Stimulated activated CD4-positive, alpha-beta T cell treated with anti-CD3 and anti-CD28 coated beads, Interleukin-4, amount 100 ng/mL, for 24 hours (primary cell): Measurements from ENCODE around the gene ASNSD1.
"Not testable (repeated sequence)": the region's sequence is repeated elsewhere in the genome, so short reads cannot be mapped to it uniquely, and the experiment has no call there.

Source experiments
- DNase-seq: peaks from one replicate; pipeline ENCODE4 v3.0.0-alpha.2; 2020

Gene ASNSD1

DNA sequence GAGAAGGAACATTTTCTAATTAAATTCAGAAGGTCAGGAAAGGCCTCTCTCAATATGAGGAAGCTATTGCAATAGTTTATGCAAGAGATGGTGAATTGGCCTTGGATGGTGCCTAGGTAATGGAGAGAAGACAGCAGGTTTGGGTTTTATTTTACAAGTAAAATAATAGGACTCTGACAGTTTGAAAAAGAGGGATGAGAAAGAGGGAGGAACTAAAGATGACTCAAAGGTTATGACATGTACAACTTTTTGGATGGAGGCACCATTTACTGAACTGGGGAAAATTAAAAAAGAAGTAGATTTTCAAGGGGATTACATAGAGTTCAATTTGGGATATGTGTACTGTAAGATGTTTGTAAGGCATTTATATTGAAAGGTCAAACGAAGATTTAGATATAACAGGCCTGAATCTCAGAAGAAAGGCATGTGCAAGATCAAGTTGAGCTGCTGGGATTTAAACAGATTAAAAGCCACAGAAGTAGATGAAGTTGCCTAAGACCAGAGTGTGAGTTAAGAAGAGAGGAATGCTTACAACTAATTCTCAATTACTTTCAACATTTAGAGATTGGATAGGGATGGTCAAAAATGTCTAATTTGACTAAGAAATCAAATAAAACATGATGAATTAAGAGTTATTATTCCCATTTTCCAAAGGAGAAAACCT, 12.3 kb upstream of the ASNSD1 start:
- no peak for DNase-seq

DNA sequence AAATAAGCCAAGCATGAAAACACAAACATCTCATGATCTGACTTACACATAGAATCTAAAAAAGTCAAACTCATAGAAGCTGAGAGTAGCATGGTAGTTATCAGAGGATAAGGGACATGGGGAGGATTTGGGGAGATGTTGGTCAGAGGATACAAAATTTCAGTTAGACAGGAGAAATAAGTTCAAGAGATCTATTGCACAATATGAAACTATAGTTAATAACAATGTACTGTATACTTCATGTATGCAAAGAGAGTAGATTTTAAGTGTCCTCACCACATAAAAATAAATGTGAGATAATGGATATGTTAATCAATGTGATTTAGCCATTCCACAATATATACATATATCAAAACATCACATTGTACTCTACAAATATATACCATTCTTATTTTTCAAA, 10.0 kb upstream of the ASNSD1 start:
- DNase-seq: no peak

DNA sequence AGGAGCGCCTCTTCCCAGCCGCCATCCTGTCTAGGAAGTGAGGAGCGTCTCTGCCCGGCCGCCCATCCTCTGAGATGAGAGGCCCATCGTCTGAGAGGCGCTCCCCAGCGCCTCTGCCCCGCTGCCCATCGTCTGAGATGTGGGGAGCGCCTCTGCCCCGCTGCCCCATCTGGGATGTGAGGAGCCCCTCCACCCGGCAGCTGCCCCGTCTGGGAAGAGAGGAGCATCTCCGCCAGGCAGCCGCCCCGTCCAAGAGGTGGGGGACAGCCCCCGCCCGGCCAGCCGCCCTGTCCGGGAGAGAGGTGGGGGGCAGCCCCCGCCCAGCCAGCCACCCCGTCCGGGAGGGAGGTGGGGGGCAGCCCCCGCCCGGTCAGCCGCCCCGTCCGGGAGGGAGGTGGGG, 7.8 kb upstream of the ASNSD1 start:
- DNase-seq: not testable (repeated sequence)

DNA sequence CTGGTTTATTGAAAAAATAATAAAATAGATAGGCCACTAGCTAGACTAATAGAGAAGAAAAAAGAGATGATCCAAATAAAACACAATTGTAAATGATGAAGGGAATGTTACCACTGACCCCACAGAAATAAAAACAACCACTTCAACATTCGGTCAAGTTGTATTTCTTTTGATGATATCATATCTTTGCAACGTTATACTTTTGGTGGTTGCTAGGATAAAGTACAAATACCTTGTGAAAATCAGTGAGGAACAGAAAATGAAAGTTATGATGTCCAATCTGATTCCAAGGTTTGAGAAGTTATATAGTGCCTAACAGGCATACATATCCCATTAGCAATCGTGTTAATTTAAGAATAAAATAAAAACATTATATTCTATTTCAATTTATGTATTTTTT, 6.6 kb upstream of the ASNSD1 start:
- no peak for DNase-seq

DNA sequence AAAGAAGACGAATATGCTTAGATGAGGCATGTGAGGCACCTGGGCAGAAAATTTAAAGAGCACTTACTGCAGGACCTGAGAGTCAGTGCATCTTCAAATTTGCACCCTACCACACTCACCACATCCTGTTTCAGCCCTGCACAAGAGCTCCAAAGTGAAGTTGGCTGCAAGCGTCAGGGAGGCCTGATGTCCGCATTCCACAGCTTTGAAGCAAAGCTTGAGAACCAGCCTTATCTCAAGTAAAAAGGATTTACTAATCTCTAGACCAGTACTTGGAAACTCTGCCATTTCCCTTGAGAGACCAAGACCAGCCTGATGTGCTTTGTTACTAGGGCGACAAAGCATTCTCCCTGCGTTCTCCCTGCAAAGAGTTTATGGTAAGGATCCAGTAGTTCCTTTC, 3.4 kb upstream of the ASNSD1 start:
- peak; percentile 38 for DNase-seq

DNA sequence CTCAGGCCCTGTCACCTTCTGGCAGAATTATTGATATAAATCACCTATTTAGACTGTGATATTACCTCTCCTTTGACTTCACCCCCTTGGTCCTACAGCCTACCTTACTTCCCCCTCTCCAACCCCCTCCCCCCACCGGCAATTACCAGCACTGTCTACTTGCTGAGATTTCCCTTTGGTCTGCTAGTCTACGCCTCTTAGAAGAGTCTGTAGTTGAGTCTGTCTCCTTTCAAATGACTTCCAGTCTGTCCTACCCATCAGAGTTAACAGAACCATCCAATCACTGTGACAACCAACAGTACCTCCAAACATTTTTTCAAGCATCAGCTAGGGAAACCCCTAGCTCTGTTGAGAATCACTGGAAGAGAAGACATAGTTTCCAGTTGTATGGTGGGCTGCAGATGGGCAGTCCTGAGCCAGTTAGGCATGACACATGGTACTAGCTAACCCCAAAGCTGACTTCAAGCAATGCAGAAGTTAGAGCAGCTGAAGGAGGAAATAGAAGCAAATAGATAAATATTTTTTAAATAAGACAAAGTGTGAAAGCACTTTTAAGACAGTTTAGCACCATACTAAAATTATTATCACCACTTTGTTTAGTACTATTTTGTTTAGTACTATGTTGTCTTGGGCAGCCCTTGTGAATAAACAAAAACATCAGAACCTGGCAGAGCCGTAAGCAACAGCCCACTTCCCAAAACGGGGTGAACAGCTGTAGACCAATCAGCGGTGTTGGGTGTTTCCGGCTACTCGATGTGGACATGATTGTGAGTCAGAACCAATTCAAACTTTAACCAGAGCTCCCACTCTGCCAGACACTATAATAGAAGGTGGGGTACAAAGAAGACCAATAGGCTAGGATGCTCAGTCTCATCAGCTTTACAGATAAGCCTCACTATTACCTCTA, 2.7 kb upstream of the ASNSD1 start:
- DNase-seq: no peak

DNA sequence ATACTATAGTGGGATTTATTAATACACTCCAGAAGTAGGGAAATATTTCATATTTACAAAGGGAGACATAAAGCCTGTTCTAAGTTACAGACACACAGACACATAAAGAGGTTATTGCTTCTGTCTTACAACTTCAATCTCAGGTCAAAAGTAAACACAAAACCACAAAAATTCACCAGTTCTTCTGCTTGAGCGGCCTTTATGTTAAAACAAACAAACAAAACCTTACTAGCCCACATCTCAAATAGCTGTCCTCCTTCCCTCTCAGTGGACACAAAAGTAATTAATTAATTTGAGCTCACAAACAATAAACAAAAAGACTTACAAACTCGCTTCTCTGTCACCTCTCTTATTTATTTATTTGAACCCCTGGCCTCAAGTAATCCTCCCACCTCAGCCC, 1.5 kb upstream of the ASNSD1 start:
- DNase-seq: no peak

DNA sequence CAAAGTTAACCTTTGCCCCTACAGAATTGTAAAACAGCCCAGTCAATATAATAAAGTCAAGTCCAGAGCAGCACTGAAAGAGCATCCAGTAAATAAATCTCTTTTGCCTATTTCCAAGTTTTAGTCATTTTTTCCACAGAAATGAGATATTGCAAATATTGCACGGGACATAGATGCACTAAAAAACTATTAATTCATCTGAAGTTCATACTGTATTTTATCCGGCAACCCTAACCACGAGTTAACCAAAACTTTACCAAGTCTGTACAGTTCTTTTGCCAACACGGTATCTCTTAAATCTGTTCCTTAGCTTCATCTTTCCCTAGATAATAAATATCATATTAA, 484 bp upstream of the ASNSD1 start:
- no peak for DNase-seq

DNA sequence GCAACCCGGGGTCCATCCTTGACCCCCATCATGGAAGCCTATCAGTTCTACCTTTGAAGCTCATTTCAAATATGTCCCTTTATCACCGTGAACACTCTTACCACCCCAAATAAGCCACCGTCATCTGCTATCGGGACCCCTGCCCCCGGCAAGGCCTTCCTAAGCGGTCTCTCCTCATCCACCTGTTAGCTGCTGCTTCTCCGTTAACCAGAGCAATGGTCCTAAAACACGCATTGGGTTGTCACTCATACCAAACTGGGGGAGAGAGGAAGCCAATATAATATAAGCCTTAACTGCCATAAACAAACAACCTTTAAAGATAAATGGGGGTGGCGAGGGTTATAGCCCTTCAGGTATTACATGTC, 680 bp downstream of the ASNSD1 start:
- DNase-seq: no peak

DNA sequence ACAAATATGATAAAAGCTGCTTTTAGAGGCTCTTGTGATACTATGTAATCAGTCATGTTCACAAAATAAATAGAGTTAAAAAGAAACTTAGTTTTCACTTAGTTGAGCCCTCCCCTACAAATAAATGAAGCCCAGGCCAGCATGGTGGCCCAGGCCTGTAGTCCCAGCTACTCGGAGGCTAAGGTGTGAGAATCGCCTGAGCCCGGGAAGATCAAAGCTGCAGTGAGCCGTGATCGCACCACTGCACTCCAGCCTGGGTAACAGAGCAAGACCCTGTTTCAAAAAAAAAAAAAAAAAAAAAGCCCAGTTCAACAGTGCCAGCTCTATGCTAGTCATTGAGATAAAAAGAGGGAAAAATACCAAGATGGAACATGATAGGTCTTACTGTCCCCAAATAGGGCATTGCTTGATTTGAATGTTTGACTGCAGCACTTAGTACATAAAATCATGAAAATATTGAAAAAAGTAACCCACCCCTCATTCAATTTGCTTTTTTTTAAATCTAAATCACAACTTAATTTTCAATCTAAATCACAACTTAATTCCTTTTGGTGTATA, 1.5 kb downstream of the ASNSD1 start:
- DNase-seq: no peak

DNA sequence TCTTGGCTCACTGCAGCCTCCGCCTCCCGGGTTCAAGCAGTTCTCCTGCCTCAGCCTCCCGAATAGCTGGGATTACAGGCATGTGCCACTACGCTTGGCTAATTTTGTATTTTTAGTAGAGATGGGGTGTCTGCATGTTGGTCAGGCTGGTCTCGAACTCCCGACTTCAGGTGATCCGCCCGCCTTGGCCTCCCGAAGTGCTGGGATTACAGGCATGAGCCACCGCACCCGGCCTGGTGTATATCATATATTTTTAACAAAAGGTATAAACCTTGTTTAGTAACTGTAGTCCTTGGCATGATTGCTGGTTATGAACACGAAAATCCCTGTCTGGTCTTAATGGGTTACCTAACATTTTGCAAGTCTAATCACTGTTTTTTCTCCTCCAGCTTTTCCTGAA, 2.1 kb downstream of the ASNSD1 start:
- DNase-seq: not testable (repeated sequence)

DNA sequence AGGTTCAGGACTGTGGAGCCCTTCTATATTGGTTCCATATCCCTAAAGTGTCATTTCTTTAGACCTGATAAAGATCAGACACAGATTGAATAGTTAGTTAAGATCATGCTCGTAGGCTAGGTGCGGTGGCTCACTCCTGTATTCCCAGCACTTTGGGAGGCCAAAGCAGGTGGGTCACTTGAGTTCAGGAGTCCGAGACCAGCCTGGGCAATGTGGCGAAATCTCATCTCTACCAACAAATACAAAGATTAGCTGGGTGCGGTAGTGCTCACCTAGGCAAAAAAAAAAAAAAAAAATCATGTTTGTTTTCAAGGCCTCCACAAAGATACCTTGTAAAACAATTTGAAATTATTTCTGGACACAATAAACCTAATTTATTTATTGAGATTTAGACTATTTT, 8.7 kb downstream of the ASNSD1 start:
- DNase-seq: no peak

DNA sequence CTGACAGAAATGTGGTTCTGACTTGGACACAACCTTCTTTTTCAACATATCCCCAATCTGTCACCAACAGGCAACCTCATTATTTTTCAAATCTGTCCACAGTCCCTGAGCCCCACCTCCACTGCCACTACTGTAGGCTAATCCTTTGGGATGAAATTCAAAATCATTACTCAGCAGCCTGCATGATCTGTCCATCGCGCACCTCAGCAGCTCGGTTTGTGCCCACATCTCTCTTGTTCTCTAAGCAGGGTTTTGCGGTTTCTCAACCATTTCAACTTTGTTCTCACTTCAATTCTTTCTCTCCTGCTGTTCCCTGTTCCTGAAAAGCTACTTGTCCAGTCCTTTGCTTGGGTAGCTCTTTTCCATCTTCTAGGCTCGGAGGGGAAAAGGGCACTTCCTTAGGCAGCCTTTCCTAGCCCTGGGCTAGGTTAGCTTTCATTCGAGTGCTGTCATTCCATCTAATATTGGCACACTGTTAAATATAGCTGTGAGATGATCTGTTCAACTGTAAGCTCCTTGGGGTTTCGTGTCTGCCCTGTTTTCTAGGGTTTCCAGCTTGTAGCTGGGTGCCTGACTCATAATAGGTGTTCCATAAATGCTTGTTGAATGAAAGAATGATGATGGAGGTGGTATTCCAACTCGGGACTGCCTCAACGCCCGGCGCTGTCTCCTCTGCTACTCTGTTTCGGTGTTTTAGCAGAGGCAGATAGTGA, 12.6 kb downstream of the ASNSD1 start:
- DNase-seq: no peak

DNA sequence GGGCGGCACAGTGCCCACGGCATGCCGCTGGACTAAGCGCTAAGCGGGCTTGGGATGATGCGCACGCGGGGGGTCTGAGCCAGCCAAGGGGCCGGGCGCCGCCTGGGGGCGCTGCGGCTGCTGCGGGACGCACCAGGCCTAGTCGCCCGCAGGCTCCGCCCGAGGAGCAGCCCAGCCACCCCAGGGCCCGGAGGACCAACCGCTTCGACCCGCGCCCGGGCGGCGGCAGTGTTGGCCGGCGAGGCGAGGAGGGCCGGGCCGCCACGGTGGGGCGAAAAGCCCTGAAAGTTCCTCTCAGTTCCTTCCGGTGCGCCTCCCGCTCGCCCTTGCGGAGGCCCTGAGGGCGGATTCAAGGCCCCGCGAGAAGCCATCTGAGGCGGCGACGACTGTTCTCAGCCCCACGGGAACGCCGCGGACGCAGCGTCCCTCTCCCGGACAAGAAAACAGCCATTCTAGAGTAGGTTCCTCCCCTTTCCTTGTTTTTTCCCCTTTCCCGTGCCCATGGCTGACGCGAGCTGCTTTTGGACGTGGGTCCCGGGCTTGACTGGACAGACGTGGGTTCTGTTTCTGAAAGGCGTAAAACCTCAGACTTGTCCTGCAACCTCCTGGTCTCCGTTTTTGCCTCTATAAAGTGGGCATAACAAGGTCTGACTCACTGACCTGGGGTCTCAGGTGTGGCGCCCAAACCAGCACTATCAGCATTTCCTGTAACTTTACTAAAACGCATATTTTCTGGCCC, 13.3 kb downstream of the ASNSD1 start, which contains the start of gene ANKAR:
ANKAR (plus strand) TSS at position 297 of the 739 bp plus-strand sequence. CDS start 1,821 bp downstream, outside the sequence.
- DNase-seq: peak; percentile 80

DNA sequence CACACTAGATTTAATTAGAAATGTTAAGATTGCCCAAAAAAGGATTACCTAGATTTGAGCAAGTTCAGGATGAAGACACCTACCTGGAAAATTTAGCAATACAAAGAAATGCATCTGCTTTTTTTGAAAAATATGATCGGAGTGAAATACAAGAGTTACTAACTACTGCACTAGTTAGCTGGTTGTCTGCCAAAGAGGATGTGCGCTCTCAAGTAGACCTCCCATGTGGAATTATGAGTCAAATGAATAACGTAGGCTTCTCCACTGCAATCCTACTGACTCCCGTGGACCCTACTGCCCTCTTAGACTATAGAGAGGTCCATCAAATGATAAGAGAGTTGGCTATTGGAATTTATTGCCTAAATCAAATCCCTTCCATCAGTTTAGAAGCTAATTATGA, 15.2 kb downstream of the ASNSD1 start:
- DNase-seq: no peak

DNA sequence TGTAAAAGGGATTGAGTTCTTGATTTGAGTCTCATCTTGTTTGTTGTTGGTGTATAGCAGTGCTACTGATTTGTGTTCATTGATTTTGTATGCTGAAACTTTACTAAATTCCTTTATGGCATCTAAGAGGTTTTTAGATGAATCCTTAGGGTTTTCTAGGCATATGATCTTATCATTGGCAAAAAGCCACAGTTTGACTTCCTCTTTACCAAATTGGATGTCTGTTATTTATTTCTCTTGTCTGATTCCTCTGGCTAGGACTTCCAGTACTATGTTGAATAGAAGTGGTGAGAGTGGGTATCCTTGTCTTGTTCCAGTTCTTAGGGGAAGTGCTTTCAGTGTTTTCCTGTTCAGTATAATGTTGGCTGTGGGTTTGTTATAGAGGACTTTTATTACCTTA, 18.0 kb downstream of the ASNSD1 start:
- no peak for DNase-seq

DNA sequence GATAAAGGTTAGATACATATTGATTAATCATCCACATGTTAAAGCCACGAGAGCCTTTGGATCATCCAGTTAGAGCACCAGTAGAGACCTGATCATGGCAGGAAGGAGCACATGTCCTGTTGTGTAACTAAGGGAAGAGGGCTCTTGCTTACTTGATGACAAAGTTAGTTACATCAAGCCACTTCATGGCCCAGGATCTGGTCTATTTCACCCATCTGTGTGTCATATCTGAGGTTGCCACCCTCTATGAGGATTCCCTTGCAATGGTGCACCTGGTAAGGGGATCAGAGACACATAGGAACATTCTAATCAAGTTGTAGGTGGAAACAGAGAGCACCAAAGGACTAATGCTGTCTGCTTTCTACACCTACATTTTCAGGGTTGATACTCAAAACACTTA, 19.9 kb downstream of the ASNSD1 start:
- no peak for DNase-seq

DNA sequence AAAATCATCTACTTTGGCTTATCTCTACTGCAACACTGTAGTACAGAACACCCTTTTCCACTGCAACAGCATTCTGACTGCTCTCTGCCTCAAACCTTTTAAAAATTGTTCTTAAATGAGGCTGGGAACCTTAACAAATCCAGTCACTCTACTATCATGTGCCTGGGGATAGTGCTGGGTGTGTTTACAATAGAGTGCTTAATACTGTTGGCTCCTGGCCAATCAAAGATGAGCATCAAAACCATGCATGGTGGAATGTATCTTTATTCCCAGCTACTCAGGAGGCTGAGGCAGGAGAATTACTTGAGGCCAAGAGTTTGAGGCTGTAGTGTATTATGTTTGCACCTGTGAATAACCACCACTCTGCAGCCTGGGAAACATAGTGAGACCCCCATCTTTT, 20.6 kb downstream of the ASNSD1 start:
- DNase-seq: no peak

DNA sequence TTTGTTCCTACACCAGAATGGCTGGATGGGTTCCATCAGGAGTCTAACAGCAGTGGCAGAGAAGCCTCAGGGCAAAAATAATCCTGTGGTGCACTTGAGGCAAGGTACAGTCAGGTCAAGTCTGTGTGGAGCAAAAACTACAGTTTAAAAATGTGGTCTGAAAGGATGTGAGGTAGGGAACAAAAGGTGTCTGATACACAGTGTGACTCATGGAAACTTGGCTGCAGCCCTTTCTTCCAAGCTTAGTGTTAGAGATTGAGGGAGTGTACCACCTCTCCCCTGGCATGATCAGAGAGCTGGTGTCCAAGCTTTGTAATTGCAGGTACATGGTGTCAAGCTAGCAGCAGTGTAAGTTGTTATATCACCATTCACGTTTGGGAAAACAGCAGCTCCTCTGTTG, 22.1 kb downstream of the ASNSD1 start:
- DNase-seq: no peak

DNA sequence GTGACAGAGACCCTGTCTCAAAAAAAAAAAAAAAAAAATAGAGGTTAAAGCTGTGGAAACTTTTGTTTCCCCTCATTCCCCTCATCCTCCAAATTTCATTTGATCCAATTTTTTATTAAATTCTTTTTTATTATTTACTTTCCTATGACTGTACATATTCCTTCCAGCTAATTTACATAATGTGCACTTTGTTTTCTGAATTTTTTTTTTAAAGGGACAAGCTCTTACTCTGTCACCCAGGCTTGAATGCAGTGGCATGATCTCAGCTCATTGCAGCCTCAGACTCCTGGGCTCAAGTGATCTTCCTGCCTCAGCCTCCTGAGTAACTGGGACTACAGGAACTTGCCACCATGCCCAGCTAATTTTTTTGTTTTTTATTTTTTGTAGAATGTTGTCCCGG, 23.6 kb downstream of the ASNSD1 start:
- no peak for DNase-seq

DNA sequence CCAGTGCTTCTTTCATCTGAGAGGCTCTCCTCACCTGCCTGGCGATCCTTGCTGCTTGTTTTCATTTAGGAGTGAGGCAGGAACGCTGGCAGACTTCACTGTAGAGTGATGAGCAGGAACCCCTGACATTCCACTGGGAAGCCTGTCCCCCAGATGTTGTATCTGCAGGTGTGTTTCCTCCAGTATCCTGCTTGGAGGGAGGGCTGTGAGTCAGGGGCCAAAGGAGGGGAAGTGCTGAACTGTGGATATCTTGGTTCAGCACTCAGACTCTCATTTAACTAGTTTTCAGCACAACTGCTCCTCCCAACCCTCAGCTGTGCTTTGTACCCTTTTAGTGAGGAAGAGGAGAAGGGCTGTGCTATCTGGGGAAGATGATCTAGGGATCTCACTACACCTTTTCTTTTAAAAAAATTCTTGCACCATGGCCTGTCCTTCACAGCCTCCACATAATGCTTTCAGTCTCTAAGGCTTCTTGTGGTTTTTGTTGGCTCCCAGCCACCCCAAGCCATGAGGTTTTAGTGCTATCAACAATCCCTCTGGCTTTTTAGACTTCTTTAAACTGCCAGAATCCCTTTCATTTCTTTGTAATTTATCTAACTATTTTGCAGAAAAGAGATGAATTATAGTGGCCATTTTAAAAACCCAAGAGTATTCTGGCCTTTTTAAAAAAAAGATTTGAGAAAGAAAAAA, 24.4 kb downstream of the ASNSD1 start:
- no peak for DNase-seq

DNA sequence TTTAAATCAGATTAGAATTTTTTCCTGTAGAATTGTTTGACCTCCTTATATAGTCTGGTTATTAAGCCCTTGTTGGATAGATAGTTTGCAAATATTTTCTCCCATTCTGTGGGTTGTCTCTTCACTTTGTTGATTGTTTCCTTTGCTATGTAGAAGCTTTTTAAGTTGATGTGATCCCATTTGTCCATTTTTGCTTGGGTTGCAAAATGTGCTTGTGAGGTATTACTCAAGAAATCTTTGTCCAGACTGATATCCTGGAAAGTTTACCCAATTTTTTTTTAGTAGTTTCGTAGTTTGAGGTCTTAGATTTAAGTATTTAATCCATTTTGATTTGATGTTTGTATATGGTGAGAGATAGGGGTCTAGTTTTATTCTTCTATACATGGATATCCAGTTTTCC, 26.5 kb downstream of the ASNSD1 start:
- DNase-seq: not testable (repeated sequence)
